HCT116 (cell line): ENCODE results near the gene ACOX3. TPM values are rescaled to one million over a fixed set of nuclear protein-coding genes. Genes with fewer than 3 reads are reported as not detected.

Source experiments
- ATAC-seq: fragments of 200-7000 bp; cut with Tn5 transposase; 2 replicates; pipeline ENCODE4 v1.9.1; 2020; ENCODE audit warnings: mild to moderate bottlenecking, moderate library complexity
- BruUV-seq: library from RNA; stranded (reverse); fragments of 400-500 nt; replicated peaks from 2 replicates; lab custom pipeline; 2021; lab: Mats Ljungman, UMichigan
- CTCF ChIA-PET: fragments of 300-600 bp; sonication (Branson Sonifier 250); formaldehyde crosslinking; loops from one replicate; lab custom pipeline; 2021; ENCODE audit warnings: antibody characterized with exemption; lab: Charles Lee
- POLR2A ChIA-PET: fragments of 300-600, 350-600 bp; sonication (Branson Sonifier 250); formaldehyde crosslinking; loops from one replicate; lab custom pipeline; 2021; ENCODE audit warnings: antibody characterized with exemption; lab: Charles Lee
- RAD21 ChIA-PET, 2 experiments: fragments of 300-600 bp; sonication (Branson Sonifier 250); formaldehyde crosslinking; loops; one replicate each; lab custom pipeline; 2023; ENCODE audit warnings: low total read pairs in 2 of 2; ENCODE audit not compliant: uncharacterized antibody in 2 of 2, unreplicated experiment in 2 of 2, low non-redundant PET in 1 of 2; lab: Charles Lee
- DNase-seq: peaks from one replicate; pipeline ENCODE4 v3.0.0-alpha.2; 2010; ENCODE audit warnings: low read depth, low spot score
- H2AFZ ChIP-seq: fragments of 200-600 bp; shearing (Covaris generic), sonication (generic); 2 replicates; pipeline ENCODE4 v1.6.1; 2017; ENCODE audit warnings: low read depth, mixed run types, mixed read lengths, antibody characterized with exemption, low read length; ENCODE audit not compliant: poor library complexity, severe bottlenecking
- H3K27ac ChIP-seq: 2 replicates; pipeline ENCODE4 v1.5.1; 2012; ENCODE audit warnings: low read depth, low read length
- H3K27me3 ChIP-seq: fragments of 200-600 bp; sonication (generic); 2 replicates; pipeline ENCODE4 v1.6.1; 2016; ENCODE audit warnings: mixed run types, low read length, mixed read lengths; ENCODE audit not compliant: insufficient read depth
- H3K36me3 ChIP-seq, 2 experiments: fragments of 200-500 bp in 1 of 2; fragments of 200-600 bp in 1 of 2; sonication (Bioruptor generic) in 1 of 2; sonication (generic) in 1 of 2; 2 replicates each; pipeline versions ENCODE4 v1.5.1 to v1.6.1; 2014 to 2016; ENCODE audit warnings: low read length in 2 of 2, inconsistent platforms in 1 of 2, mixed read lengths in 1 of 2, mixed run types in 1 of 2; ENCODE audit not compliant: insufficient read depth in 2 of 2, control insufficient read depth in 1 of 2
- H3K4me1 ChIP-seq, 2 experiments: fragments of 200-600 bp in 1 of 2; sonication (generic) in 1 of 2; 2 replicates each; pipeline versions ENCODE4 v1.5.1 to v1.6.1; 2012 to 2017; ENCODE audit warnings: low read length in 2 of 2, inconsistent platforms in 1 of 2, mild to moderate bottlenecking in 1 of 2, mixed read lengths in 1 of 2, mixed run types in 1 of 2, moderate library complexity in 1 of 2; ENCODE audit not compliant: insufficient read depth in 2 of 2, control insufficient read depth in 1 of 2
- H3K4me2 ChIP-seq: fragments of 200-600 bp; sonication (generic); 2 replicates; pipeline ENCODE4 v1.6.1; 2017; ENCODE audit warnings: mixed run types, low read length, mixed read lengths
- H3K4me3 ChIP-seq, 2 experiments: fragments of 200-600 bp in 1 of 2; sonication (generic) in 1 of 2; replicated peaks in 1 of 2; 2 replicates each; pipeline ENCODE4 v1.5.1; 2011 to 2016; ENCODE audit warnings: low read length in 2 of 2, control low read depth in 1 of 2, low read depth in 1 of 2, mild to moderate bottlenecking in 1 of 2, mixed read lengths in 1 of 2, mixed run types in 1 of 2
- H3K79me2 ChIP-seq: fragments of 200-600 bp; sonication (generic); 2 replicates; pipeline ENCODE4 v1.6.1; 2017; ENCODE audit warnings: mild to moderate bottlenecking, mixed run types, low read length, moderate library complexity, mixed read lengths; ENCODE audit not compliant: insufficient read depth
- H3K9ac ChIP-seq: fragments of 200-600 bp; sonication (generic); 2 replicates; pipeline ENCODE4 v1.6.1; 2016; ENCODE audit warnings: low read length, mixed read lengths
- H3K9me2 ChIP-seq: fragments of 200-600 bp; sonication (generic), shearing (Covaris generic); 2 replicates; pipeline ENCODE4 v1.6.1; 2017; ENCODE audit warnings: mixed run types, mild to moderate bottlenecking, moderate library complexity; ENCODE audit not compliant: insufficient read depth
- H3K9me3 ChIP-seq, 2 experiments: fragments of 200-500 bp in 1 of 2; fragments of 200-600 bp in 1 of 2; sonication (Bioruptor generic) in 1 of 2; sonication (generic) in 1 of 2; 2 replicates each; pipeline ENCODE4 v1.6.1; 2014 to 2017; ENCODE audit warnings: low read length in 2 of 2, mixed read lengths in 2 of 2, inconsistent platforms in 1 of 2, low read depth in 1 of 2, mild to moderate bottlenecking in 1 of 2, mixed run types in 1 of 2, moderate library complexity in 1 of 2; ENCODE audit not compliant: control insufficient read depth in 1 of 2, insufficient read depth in 1 of 2
- H4K20me1 ChIP-seq: fragments of 200-600 bp; sonication (generic), shearing (Covaris generic); 2 replicates; pipeline ENCODE4 v1.6.1; 2017; ENCODE audit warnings: mixed run types, mild to moderate bottlenecking, moderate library complexity; ENCODE audit not compliant: insufficient read depth
- CBX3 ChIP-seq: IDR thresholded peaks from 2 replicates; pipeline ENCODE4 v1.6.1; 2012; ENCODE audit warnings: low read depth
- CEBPB ChIP-seq: IDR thresholded peaks from 2 replicates; pipeline ENCODE4 v1.6.1; 2012; ENCODE audit warnings: low read depth
- CTCF ChIP-seq, 3 experiments: fragments of 200-600 bp in 1 of 3; sonication (generic) in 1 of 3; IDR thresholded peaks in 2 of 3; conservative IDR thresholded peaks in 1 of 3; 2 replicates each; pipeline ENCODE4 v1.5.1; 2012 to 2017; ENCODE audit warnings: low read depth in 2 of 3, low read length in 2 of 3, antibody characterized with exemption in 1 of 3, borderline replicate concordance in 1 of 3, control low read depth in 1 of 3, mild to moderate bottlenecking in 1 of 3, mixed read lengths in 1 of 3, mixed run types in 1 of 3, moderate library complexity in 1 of 3; ENCODE audit not compliant: insufficient read depth in 1 of 3
- EZH2 ChIP-seq: fragments of 200-600 bp; sonication (generic); IDR thresholded peaks from 2 replicates; pipeline ENCODE4 v1.6.1; 2017; ENCODE audit warnings: antibody characterized with exemption, mixed run types
- EZH2phosphoT487 ChIP-seq: fragments of 200-600 bp; IDR thresholded peaks from 2 replicates; pipeline ENCODE4 v1.6.1; 2018; ENCODE audit warnings: antibody characterized with exemption, borderline replicate concordance
- FOSL1 ChIP-seq: IDR thresholded peaks from 2 replicates; pipeline ENCODE4 v1.6.1; 2012; ENCODE audit warnings: low read depth
- POLR2A ChIP-seq: IDR thresholded peaks from 2 replicates; pipeline ENCODE4 v1.7.0; 2011; ENCODE audit warnings: borderline replicate concordance; ENCODE audit not compliant: insufficient read depth, insufficient read length; ENCODE audit errors: extremely low read depth
- SIN3A ChIP-seq: IDR thresholded peaks from 2 replicates; pipeline ENCODE4 v1.6.1; 2012; ENCODE audit warnings: low read depth
- SP1 ChIP-seq: IDR thresholded peaks from 2 replicates; pipeline ENCODE4 v1.6.1; 2012; ENCODE audit warnings: low read depth
- TCF7L2 ChIP-seq: IDR thresholded peaks from 2 replicates; pipeline ENCODE4 v1.7.0; 2011; ENCODE audit warnings: borderline replicate concordance, inconsistent platforms; ENCODE audit not compliant: insufficient read depth, insufficient read length; ENCODE audit errors: extremely low read depth
- YY1 ChIP-seq: IDR thresholded peaks from 2 replicates; pipeline ENCODE4 v1.6.1; 2011; ENCODE audit warnings: low read length, low read depth, moderate library complexity, mild to moderate bottlenecking; ENCODE audit not compliant: insufficient replicate concordance; ENCODE audit errors: extremely low read depth
- ZFX ChIP-seq: fragments of 450-650 bp; IDR thresholded peaks from 2 replicates; pipeline ENCODE4 v1.6.1; 2017
- intact Hi-C: fragments of 100-400 bp; cut with micrococcal nuclease; formaldehyde crosslinking; loops from 2 replicates; pipeline ENCODE4 v1.10.0; 2022
- total RNA-seq: library from RNA; stranded (reverse); gene quantifications from one replicate; pipeline ENCODE4 v1.2.1, GENCODE V29; 2021; ENCODE audit not compliant: unreplicated experiment

ACOX3 gene
- total RNA-seq, 1 experiment from 2014 or later, result 16.9 TPM

GRCh38 chr4:8330821-8331574 lies 109.5 kb downstream of the ACOX3 start:
- DNase-seq (no peak), ATAC-seq (no peak)
- CTCF ChIA-PET, result no interaction called here
- Histone ChIP-seq H3K27me3 (no peaks in the 10 kb centered on the region), H3K4me2 (no peak overlapping the region), H2AFZ (no peak overlapping the region), H3K9ac (no peak overlapping the region), H3K9me2 (no peaks in the 10 kb centered on the region), H3K4me3 (no peak overlapping the region), H4K20me1 (no peaks in the 10 kb centered on the region), H3K27ac (no peak overlapping the region), H3K36me3 (no peaks in the 10 kb centered on the region), H3K79me2 (no peaks in the 10 kb centered on the region), H3K9me3 (peaks cover 0 to 4% of the 10 kb centered on the region in 2 experiments; a peak in 3 of 4 replicates), H3K4me1 (no peaks in the 10 kb centered on the region)
- RAD21 ChIA-PET, result no interaction called here
- TF ChIP-seq ZFX (no peak), TCF7L2 (no peak), POLR2A (no peak), CEBPB (no peak), CTCF (IDR thresholded peaks at IDR 0.05 in 2 of 3, conservative IDR thresholded peaks at IDR 0.05 in 1 of 3; ENCODE audit: borderline replicate concordance in 1 of 3, insufficient read depth in 1 of 3, low read depth in 2 of 3, low read length in 2 of 3) (no peak), SIN3A (no peak), EZH2 (no peak), SP1 (no peak), EZH2phosphoT487 (no peak), CBX3 (no peak), FOSL1 (no peak), YY1 (no peak)
- intact Hi-C loops, result no loop called here
- BruUV-seq, result no TSS peak
- POLR2A ChIA-PET, result no interaction called here
